ENCODE measurements around the gene DUS2. TPM values are rescaled to one million over a fixed set of nuclear protein-coding genes. Genes with fewer than 3 reads are reported as not detected.

DUS2 gene
- total RNA-seq, 4 donors from 2014 or later: 7.2 to 15.0 (median 8.7) TPM

DNA sequence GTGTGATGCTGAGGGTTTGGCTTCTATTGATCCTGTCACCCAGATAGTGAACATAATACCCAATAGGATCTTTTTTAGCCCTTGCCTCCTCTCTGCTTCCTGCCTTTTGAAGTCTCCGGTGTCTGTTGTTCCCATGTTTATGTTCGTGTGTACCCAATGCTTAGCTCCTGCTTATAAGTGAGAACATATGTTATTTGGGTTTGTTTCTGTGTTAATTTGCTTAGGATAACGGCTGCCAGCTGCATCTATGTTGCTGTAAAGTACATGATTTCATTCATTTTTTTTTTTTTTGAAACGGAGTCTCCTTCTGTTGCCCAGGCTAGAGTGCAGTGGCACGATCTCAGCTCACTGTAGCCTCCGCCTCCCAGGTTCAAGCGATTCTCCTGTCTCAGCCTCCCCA is 23.0 kb downstream of the DUS2 start:
- TF ChIP-seq, protein P1, sequence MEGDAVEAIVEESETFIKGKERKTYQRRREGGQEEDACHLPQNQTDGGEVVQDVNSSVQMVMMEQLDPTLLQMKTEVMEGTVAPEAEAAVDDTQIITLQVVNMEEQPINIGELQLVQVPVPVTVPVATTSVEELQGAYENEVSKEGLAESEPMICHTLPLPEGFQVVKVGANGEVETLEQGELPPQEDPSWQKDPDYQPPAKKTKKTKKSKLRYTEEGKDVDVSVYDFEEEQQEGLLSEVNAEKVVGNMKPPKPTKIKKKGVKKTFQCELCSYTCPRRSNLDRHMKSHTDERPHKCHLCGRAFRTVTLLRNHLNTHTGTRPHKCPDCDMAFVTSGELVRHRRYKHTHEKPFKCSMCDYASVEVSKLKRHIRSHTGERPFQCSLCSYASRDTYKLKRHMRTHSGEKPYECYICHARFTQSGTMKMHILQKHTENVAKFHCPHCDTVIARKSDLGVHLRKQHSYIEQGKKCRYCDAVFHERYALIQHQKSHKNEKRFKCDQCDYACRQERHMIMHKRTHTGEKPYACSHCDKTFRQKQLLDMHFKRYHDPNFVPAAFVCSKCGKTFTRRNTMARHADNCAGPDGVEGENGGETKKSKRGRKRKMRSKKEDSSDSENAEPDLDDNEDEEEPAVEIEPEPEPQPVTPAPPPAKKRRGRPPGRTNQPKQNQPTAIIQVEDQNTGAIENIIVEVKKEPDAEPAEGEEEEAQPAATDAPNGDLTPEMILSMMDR (IDR thresholded peaks at IDR 0.05): no peak
- TF ChIP-seq POLR2A (IDR thresholded peaks at IDR 0.05) (no peak), EP300 (IDR thresholded peaks at IDR 0.05) (no peak), POLR2AphosphoS5 (IDR thresholded peaks at IDR 0.05) (no peak)
- H3K27ac ChIP-seq: no peak overlapping the region
- no peaks in the 10 kb centered on the region for H3K27me3 ChIP-seq
- H3K9me3 ChIP-seq: no peaks in the 10 kb centered on the region
- no peak overlapping the region for H3K4me3 ChIP-seq
- H3K36me3 ChIP-seq: peaks cover 0 to 38% of the 10 kb centered on the region in 2 donors
- ATAC-seq: no peak
- H3K4me1 ChIP-seq: no peaks in the 10 kb centered on the region
- WGBS, 2 donors (ENCODE audit: low coverage in 1 of 2): 83% methylated on average over 7 of the region's 7 CpGs; no CpG with 5 or more reads in 1 of the 2 donors

DNA sequence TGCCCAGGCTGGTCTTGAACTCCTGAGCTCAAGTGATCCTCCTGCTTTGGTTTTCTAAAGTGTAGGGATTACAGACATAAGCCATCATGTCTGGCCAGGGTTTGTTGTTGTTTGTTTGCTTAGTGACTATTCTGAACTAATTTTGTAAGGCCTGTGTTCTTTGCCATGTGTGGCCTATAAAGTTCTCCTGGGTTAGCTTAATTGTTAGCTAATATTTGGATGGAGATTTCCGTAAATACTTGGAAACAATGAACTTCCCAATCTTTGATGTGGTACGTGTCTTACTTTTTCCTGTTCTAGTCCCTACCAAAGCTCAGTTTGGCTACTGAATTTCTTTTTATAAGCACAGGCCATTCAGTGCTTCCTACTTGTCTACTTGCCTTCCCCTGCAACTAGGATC is 24.9 kb downstream of the DUS2 start:
- 77 to 100% methylated on average over 1 to 2 of the region's 2 CpGs for WGBS, 2 donors (ENCODE audit: low coverage in 1 of 2)
- Histone ChIP-seq H3K36me3 (peaks cover 0 to 57% of the 10 kb centered on the region in 2 donors), H3K27ac (no peak overlapping the region), H3K4me1 (no peaks in the 10 kb centered on the region), H3K27me3 (no peaks in the 10 kb centered on the region), H3K9me3 (no peaks in the 10 kb centered on the region), H3K4me3 (no peak overlapping the region)
- no peak for ATAC-seq
- TF ChIP-seq EP300 (IDR thresholded peaks at IDR 0.05): no peak
- no peak for TF ChIP-seq POLR2A (IDR thresholded peaks at IDR 0.05)
- no peak for TF ChIP-seq POLR2AphosphoS5 (IDR thresholded peaks at IDR 0.05)
- TF ChIP-seq, protein P1 (IDR thresholded peaks at IDR 0.05): no peak

DNA sequence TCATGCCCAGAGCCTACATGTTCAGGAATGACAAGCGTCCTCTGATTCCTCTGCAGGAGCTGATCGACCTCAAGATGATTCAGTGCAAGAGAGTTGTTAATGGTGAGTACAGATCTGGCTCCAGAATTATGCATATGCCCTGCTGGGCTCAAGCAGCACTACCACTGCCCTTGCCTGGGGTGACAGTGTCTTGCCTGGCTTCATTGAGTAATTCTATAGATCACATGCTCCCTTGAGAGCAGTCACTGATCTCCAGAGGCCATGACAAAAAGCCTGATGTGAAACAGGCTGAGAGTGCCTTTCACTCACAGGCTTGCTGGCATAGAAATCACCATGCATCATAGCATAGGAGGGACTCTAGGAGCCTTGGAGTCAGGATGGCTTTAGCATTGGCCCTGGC is 26.4 kb downstream of the DUS2 start:
- Histone ChIP-seq H3K9me3 (no peaks in the 10 kb centered on the region), H3K4me3 (no peak overlapping the region), H3K36me3 (peaks cover 0 to 66% of the 10 kb centered on the region in 2 donors), H3K4me1 (no peaks in the 10 kb centered on the region), H3K27me3 (no peaks in the 10 kb centered on the region), H3K27ac (no peak overlapping the region)
- TF ChIP-seq POLR2A (IDR thresholded peaks at IDR 0.05): no peak
- TF ChIP-seq EP300 (IDR thresholded peaks at IDR 0.05): no peak
- no peak for TF ChIP-seq POLR2AphosphoS5 (IDR thresholded peaks at IDR 0.05)
- TF ChIP-seq, protein P1 (IDR thresholded peaks at IDR 0.05): no peak
- ATAC-seq: no peak
- 100% methylated on average over 1 of the region's 2 CpGs; no CpG with 5 or more reads in 1 of the 2 donors for WGBS, 2 donors (ENCODE audit: low coverage in 1 of 2)

DNA sequence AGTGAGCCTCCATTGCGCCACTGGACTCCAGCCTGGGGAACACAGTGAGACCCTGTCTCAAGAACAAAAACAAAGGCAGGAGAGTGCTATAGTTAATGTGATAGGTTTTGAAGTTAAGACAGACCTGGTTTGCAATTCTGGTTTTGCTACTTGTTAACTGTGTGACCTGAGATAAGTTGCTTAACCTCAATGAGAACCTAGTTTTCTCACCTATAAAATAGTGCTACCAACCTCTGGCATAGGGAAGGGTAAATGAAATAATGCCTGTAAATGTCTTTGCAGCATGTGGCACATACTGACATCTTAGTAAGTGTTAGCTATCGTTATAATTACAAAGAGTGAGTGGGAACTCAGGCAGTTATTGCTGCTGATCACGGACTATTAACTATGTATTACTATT is 32.3 kb downstream of the DUS2 start:
- WGBS, 2 donors (ENCODE audit: low coverage in 1 of 2): 72 to 100% methylated on average over 3 of the region's 3 CpGs
- H3K4me3 ChIP-seq: no peak overlapping the region
- no peak for ATAC-seq
- H3K36me3 ChIP-seq: peaks cover 0 to 87% of the 10 kb centered on the region in 2 donors
- no peaks in the 10 kb centered on the region for H3K9me3 ChIP-seq
- no peaks in the 10 kb centered on the region for H3K27me3 ChIP-seq
- TF ChIP-seq, protein P1 (IDR thresholded peaks at IDR 0.05): no peak
- no peak for TF ChIP-seq POLR2A (IDR thresholded peaks at IDR 0.05)
- TF ChIP-seq EP300 (IDR thresholded peaks at IDR 0.05): no peak
- no peak for TF ChIP-seq POLR2AphosphoS5 (IDR thresholded peaks at IDR 0.05)
- no peaks in the 10 kb centered on the region for H3K4me1 ChIP-seq
- no peak overlapping the region for H3K27ac ChIP-seq

DNA sequence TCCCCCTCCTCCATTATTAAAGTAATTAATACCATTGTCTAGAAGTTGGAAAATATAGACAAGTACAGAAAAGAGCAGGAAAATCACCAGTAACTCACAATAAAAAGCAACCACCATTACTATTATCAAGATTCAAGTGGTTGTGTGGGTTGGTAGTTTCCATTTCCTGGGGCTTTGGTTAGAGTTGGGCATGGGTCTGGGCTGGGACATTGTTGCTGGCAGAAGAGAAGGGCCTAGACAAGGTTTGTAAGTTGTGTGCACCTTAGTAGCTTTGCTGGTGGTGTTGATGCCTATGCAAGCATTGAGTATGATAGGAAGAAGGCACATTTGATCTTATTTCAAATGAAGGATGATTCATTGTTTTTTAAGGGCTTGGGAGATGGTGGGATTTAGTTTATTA is 36.7 kb downstream of the DUS2 start:
- H3K4me1 ChIP-seq: peaks cover 0 to 8% (median 4%) of the 10 kb centered on the region in 3 donors
- no peak overlapping the region for H3K4me3 ChIP-seq
- no peak for ATAC-seq
- no peak for TF ChIP-seq POLR2A (IDR thresholded peaks at IDR 0.05)
- TF ChIP-seq, protein P1 (IDR thresholded peaks at IDR 0.05): no peak
- TF ChIP-seq POLR2AphosphoS5 (IDR thresholded peaks at IDR 0.05): no peak
- TF ChIP-seq EP300 (IDR thresholded peaks at IDR 0.05): no peak
- no peak overlapping the region for H3K27ac ChIP-seq
- H3K9me3 ChIP-seq: no peaks in the 10 kb centered on the region
- H3K27me3 ChIP-seq: no peaks in the 10 kb centered on the region
- peaks cover 0 to 68% of the 10 kb centered on the region in 2 donors for H3K36me3 ChIP-seq

All from gastroesophageal sphincter (tissue), 4 donors.